Stimulated activated CD8-positive, alpha-beta memory T cell treated with anti-CD3 and anti-CD28 coated beads, Interleukin-12 subunit alpha, Interleukin-12 subunit beta, amount 100 ng/mL, for 4 hours (primary cell): ENCODE measurements around the gene SPINT2.

Source experiments
- DNase-seq: peaks from one replicate; pipeline ENCODE4 v3.0.0-alpha.2; 2020; ENCODE audit warnings: low read depth

The SPINT2 gene

GRCh38 chr19:38294090-38294489 lies 29.7 kb downstream of the SPINT2 start:
- DNase-seq = no peak

- DNase-seq = no peak
Measured at GRCh38 chr19:38298821-38299680, 34.7 kb downstream of the SPINT2 start.

GRCh38 chr19:38303517-38304351 lies 39.4 kb downstream of the SPINT2 start, which contains the start of gene C19orf33:
C19orf33 (plus strand) TSS chr19:38304251; CDS start chr19:38304262, 11 bp downstream.
- no peak for DNase-seq

- DNase-seq = no peak
Measured at GRCh38 chr19:38304352-38304865, 40.0 kb downstream of the SPINT2 start.

GRCh38 chr19:38304866-38305429 lies 40.6 kb downstream of the SPINT2 start:
- no peak for DNase-seq

GRCh38 chr19:38306236-38306635 lies 41.9 kb downstream of the SPINT2 start:
- no peak for DNase-seq

- DNase-seq = no peak
Measured at GRCh38 chr19:38307076-38307475, 42.7 kb downstream of the SPINT2 start.

- no peak for DNase-seq
Measured at GRCh38 chr19:38307597-38307996, 43.2 kb downstream of the SPINT2 start.

GRCh38 chr19:38308006-38308766 lies 43.8 kb downstream of the SPINT2 start:
- no peak for DNase-seq

- no peak for DNase-seq
Measured at GRCh38 chr19:38308926-38309614, 44.7 kb downstream of the SPINT2 start.

GRCh38 chr19:38309615-38310278 lies 45.4 kb downstream of the SPINT2 start:
- DNase-seq = no peak

GRCh38 chr19:38310279-38310670 lies 45.9 kb downstream of the SPINT2 start:
- no peak for DNase-seq

- no peak for DNase-seq
Measured at GRCh38 chr19:38310986-38311385, 46.6 kb downstream of the SPINT2 start.

GRCh38 chr19:38315657-38316476 lies 51.5 kb downstream of the SPINT2 start, which contains the start of gene YIF1B:
YIF1B (minus strand) TSS chr19:38315947; CDS start chr19:38315917, 30 bp downstream.
- DNase-seq = peak; percentile 90

GRCh38 chr19:38316477-38317067 lies 52.2 kb downstream of the SPINT2 start:
- DNase-seq = no peak

GRCh38 chr19:38317104-38317612 lies 52.8 kb downstream of the SPINT2 start:
- DNase-seq = no peak

GRCh38 chr19:38318660-38319059 lies 54.3 kb downstream of the SPINT2 start:
- no peak for DNase-seq

- DNase-seq = peak; percentile 45
Measured at GRCh38 chr19:38319421-38320258, 55.3 kb downstream of the SPINT2 start, which contains the start of gene KCNK6. KCNK6 (plus strand) TSS chr19:38319845; CDS start chr19:38319951, 106 bp downstream.
